OCI-LY7 (cell line): ENCODE data around the gene CARS1. TPM values are rescaled to one million over a fixed set of nuclear protein-coding genes. Genes with fewer than 3 reads are reported as not detected.

Source experiments
- BruUV-seq: library from RNA; stranded (reverse); fragments of 400-500 nt; replicated peaks from 2 replicates; lab custom pipeline; 2021; lab: Mats Ljungman, UMichigan
- CTCF ChIA-PET: fragments of 300-600 bp; sonication (Branson Sonifier 250); formaldehyde crosslinking; loops from one replicate; lab custom pipeline; 2022; ENCODE audit warnings: antibody characterized with exemption; ENCODE audit not compliant: unreplicated experiment; lab: Charles Lee
- POLR2A ChIA-PET: fragments of 300-600 bp; sonication (Branson Sonifier 250); formaldehyde crosslinking; loops from one replicate; lab custom pipeline; 2022; ENCODE audit warnings: antibody characterized with exemption; lab: Charles Lee
- DNase-seq: peaks from one replicate; pipeline ENCODE4 v3.0.0-alpha.2; 2015; ENCODE audit warnings: low spot score
- H2AFZ ChIP-seq: fragments of 200-600 bp; sonication (generic), shearing (Covaris generic); 2 replicates; pipeline ENCODE4 v1.6.1; 2014; ENCODE audit warnings: mild to moderate bottlenecking, antibody characterized with exemption, low read length, moderate library complexity
- H3K27ac ChIP-seq: fragments of 200-600 bp; sonication (generic); 2 replicates; pipeline ENCODE4 v1.5.1; 2014; ENCODE audit warnings: mixed run types, low read depth, mild to moderate bottlenecking, moderate library complexity, low read length, inconsistent platforms; ENCODE audit not compliant: poor library complexity, severe bottlenecking
- H3K36me3 ChIP-seq: fragments of 200-600 bp; sonication (generic); 2 replicates; pipeline ENCODE4 v1.6.1; 2014; ENCODE audit warnings: mild to moderate bottlenecking, antibody characterized with exemption, low read length, moderate library complexity, mixed read lengths; ENCODE audit not compliant: insufficient read depth
- H3K4me1 ChIP-seq: fragments of 200-600 bp; sonication (generic); 2 replicates; pipeline ENCODE4 v1.5.1; 2014; ENCODE audit warnings: mild to moderate bottlenecking, low read length; ENCODE audit not compliant: insufficient read depth, poor library complexity, severe bottlenecking
- H3K4me2 ChIP-seq: fragments of 200-600 bp; sonication (generic); 2 replicates; pipeline ENCODE4 v1.6.1; 2014; ENCODE audit warnings: mild to moderate bottlenecking, low read length
- H3K4me3 ChIP-seq: fragments of 200-600 bp; sonication (generic); 2 replicates; pipeline ENCODE4 v1.5.1; 2014; ENCODE audit warnings: mild to moderate bottlenecking, low read depth, low read length; ENCODE audit not compliant: poor library complexity, severe bottlenecking
- H3K79me2 ChIP-seq: fragments of 200-600 bp; sonication (generic); 2 replicates; pipeline ENCODE4 v1.6.1; 2016; ENCODE audit warnings: low read depth, mild to moderate bottlenecking, low read length, moderate library complexity, mixed read lengths; ENCODE audit not compliant: insufficient read depth
- H3K9me2 ChIP-seq: fragments of 200-600 bp; sonication (generic); 2 replicates; pipeline ENCODE4 v1.6.1; 2016; ENCODE audit warnings: mild to moderate bottlenecking, low read length, mixed read lengths; ENCODE audit not compliant: insufficient read depth
- H3K9me3 ChIP-seq: fragments of 200-600 bp; sonication (generic); 2 replicates; pipeline ENCODE4 v1.6.1; 2014; ENCODE audit warnings: mild to moderate bottlenecking, mixed run types, low read length, mixed read lengths
- H4K20me1 ChIP-seq: fragments of 200-600 bp; sonication (generic); 2 replicates; pipeline ENCODE4 v1.6.1; 2014; ENCODE audit warnings: mild to moderate bottlenecking, antibody characterized with exemption, low read length, moderate library complexity, mixed read lengths; ENCODE audit not compliant: insufficient read depth
- CTCF ChIP-seq: fragments of 200-600 bp; sonication (generic); conservative IDR thresholded peaks from 2 replicates; pipeline ENCODE4 v1.5.1; 2014; ENCODE audit warnings: mild to moderate bottlenecking, antibody characterized with exemption, low read length, moderate library complexity, mixed read lengths
- EZH2phosphoT487 ChIP-seq: fragments of 200-600 bp; sonication (generic); IDR thresholded peaks from 2 replicates; pipeline ENCODE4 v1.6.1; 2018; ENCODE audit warnings: low read depth, borderline replicate concordance, mild to moderate bottlenecking, mixed run types, antibody characterized with exemption, low read length, moderate library complexity, mixed read lengths
- intact Hi-C: fragments of 100-400 bp; cut with micrococcal nuclease; formaldehyde crosslinking; loops from one replicate; pipeline ENCODE4 v1.10.0; 2022; ENCODE audit not compliant: unreplicated experiment
- total RNA-seq, 2 experiments: library from RNA; depleted of rRNA in 1 of 2; stranded (reverse); fragments of >200 nt in 1 of 2; shearing (Covaris generic) in 1 of 2; gene quantifications; 2 replicates each; pipeline ENCODE4 v1.2.3, GENCODE V29; 2014 to 2022

Gene CARS1
- total RNA-seq, 2 experiments from 2014 or later, result 58.3 to 88.8 TPM

- Histone ChIP-seq H4K20me1 (peaks cover 28% of the 10 kb centered on the region), H3K27ac (peak overlapping the region; percentile 54), H3K4me2 (peak overlapping the region; percentile 89), H3K9me3 (no peaks in the 10 kb centered on the region), H3K79me2 (peaks cover 39% of the 10 kb centered on the region), H3K9me2 (no peaks in the 10 kb centered on the region), H3K4me1 (peaks cover 16% of the 10 kb centered on the region), H3K4me3 (peak overlapping the region; percentile 97), H2AFZ (peak overlapping the region; percentile 69; the same call in 1 of the 2 replicates), H3K36me3 (peaks cover 37% of the 10 kb centered on the region)
- intact Hi-C loops, result loop anchor here (2.0 to 5.0 kb wide), 2 partner anchors 64 to 606 kb away; partner anchors contain the start of gene CARS1
- BruUV-seq, result no TSS peak
- DNase-seq, result no peak
- CTCF ChIA-PET, result no interaction called here
- POLR2A ChIA-PET, result no interaction called here
- no peak for TF ChIP-seq EZH2phosphoT487
- TF ChIP-seq CTCF, result no peak
These were observed 64.3 kb downstream of the CARS1 start for GRCh38 chr11:2992997-2993325.

GRCh38 chr11:2992234-2992996, 64.8 kb downstream of the CARS1 start, which contains the start of gene NAP1L4:
NAP1L4 (minus strand) TSS chr11:2992329; CDS start chr11:2979220, 13,109 bp downstream.
- CTCF ChIA-PET, result no interaction called here
- DNase-seq, result peak; percentile 98
- intact Hi-C loops, result loop anchor here (2.0 to 5.0 kb wide), 2 partner anchors 64 to 605 kb away; partner anchors contain the start of gene CARS1
- peaks cover 18% of the 10 kb centered on the region for H3K4me1 ChIP-seq
- H3K36me3 ChIP-seq, result peaks cover 43% of the 10 kb centered on the region
- H3K4me2 ChIP-seq, result peak within 1 kb of the TSS; percentile 89
- peak within 1 kb of the TSS; percentile 69; the same call in 1 of the 2 replicates for H2AFZ ChIP-seq
- peaks cover 44% of the 10 kb centered on the region for H3K79me2 ChIP-seq
- no peaks in the 10 kb centered on the region for H3K9me2 ChIP-seq
- POLR2A ChIA-PET, result interaction anchor here (0.7 to 1.5 kb wide), 3 partner anchors 11 to 47 kb away, joined by 3 to 5 read pairs (median 4); no protein-coding TSS in a partner anchor
- peak within 1 kb of the TSS; percentile 69 for H3K27ac ChIP-seq
- TSS peak; percentile 93 for BruUV-seq
- peak within 1 kb of the TSS; percentile 97 for H3K4me3 ChIP-seq
- no peak for TF ChIP-seq CTCF
- no peak for TF ChIP-seq EZH2phosphoT487
- peaks cover 33% of the 10 kb centered on the region for H4K20me1 ChIP-seq
- no peaks in the 10 kb centered on the region for H3K9me3 ChIP-seq
